KMS-11 (cell line): ENCODE results near the gene KLF11.

Source experiments
- H2AFZ ChIP-seq: fragments of 200-600 bp; sonication (generic); 2 replicates; pipeline ENCODE4 v1.6.1; 2016; ENCODE audit warnings: antibody characterized with exemption, mixed run types, low read depth
- H3K27ac ChIP-seq: fragments of 200-600 bp; sonication (generic); 2 replicates; pipeline ENCODE4 v1.6.1; 2016; ENCODE audit warnings: mild to moderate bottlenecking, mixed run types
- H3K27me3 ChIP-seq: fragments of 200-600 bp; sonication (generic); 2 replicates; pipeline ENCODE4 v1.6.1; 2017; ENCODE audit warnings: mild to moderate bottlenecking, low read depth, mixed run types, moderate library complexity; ENCODE audit not compliant: insufficient read depth
- H3K36me3 ChIP-seq: fragments of 200-600 bp; sonication (generic); 2 replicates; pipeline ENCODE4 v1.6.1; 2017; ENCODE audit warnings: mild to moderate bottlenecking, mixed run types; ENCODE audit not compliant: insufficient read depth
- H3K4me1 ChIP-seq: fragments of 200-600 bp; sonication (generic); 2 replicates; pipeline ENCODE4 v1.6.1; 2016; ENCODE audit warnings: mild to moderate bottlenecking, low read depth, mixed run types; ENCODE audit not compliant: poor library complexity, severe bottlenecking
- H3K4me2 ChIP-seq: fragments of 200-600 bp; sonication (generic); 2 replicates; pipeline ENCODE4 v1.7.0; 2016; ENCODE audit warnings: mild to moderate bottlenecking, mixed run types
- H3K4me3 ChIP-seq: fragments of 200-600 bp; sonication (generic); IDR thresholded peaks from 2 replicates; pipeline ENCODE4 v1.6.1; 2017; ENCODE audit warnings: low read depth, low read length, mixed read lengths; ENCODE audit not compliant: insufficient read depth
- H3K79me2 ChIP-seq: fragments of 200-600 bp; sonication (generic); 2 replicates; pipeline ENCODE4 v1.6.1; 2016; ENCODE audit warnings: low read depth, mixed run types; ENCODE audit not compliant: insufficient read depth
- H3K9ac ChIP-seq: fragments of 200-600 bp; sonication (generic); 2 replicates; pipeline ENCODE4 v1.6.1; 2016; ENCODE audit warnings: mild to moderate bottlenecking, mixed run types
- H4K20me1 ChIP-seq: fragments of 200-600 bp; sonication (generic); 2 replicates; pipeline ENCODE4 v1.6.1; 2016; ENCODE audit warnings: mild to moderate bottlenecking, mixed run types; ENCODE audit not compliant: insufficient read depth
- TF ChIP-seq, protein P1 (sequence below): fragments of 200-600 bp; sonication (generic); conservative IDR thresholded peaks from 2 replicates; pipeline ENCODE4 v1.6.1; 2017; ENCODE audit warnings: low read depth, mild to moderate bottlenecking, antibody characterized with exemption, low read length, moderate library complexity, mixed read lengths

KLF11 gene

DNA sequence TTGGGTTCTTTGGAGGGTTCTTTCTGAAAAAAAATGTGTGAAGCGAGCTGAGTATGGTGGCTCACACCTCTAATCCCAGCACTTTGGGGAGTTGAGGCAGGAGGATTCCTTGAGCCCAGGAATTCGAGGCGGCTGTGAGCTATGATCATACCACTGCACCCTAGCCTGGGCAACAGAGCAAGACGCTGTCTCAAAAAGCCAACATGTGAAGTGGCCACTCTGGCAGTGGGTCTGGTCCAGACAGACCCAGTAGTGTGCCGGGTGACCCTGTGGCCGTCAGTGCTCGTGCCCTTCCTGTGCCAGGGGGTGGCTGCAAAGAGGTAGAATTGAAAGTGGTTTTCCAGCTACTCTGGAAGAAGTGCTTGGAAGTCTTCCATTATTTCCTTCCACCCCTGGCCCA is 11.6 kb downstream of the KLF11 start:
- Histone ChIP-seq H3K4me2 (no peak overlapping the region), H3K79me2 (0 out of 2 replicates have a peak, but pooled peaks cover 5% of the 10 kb centered on the region), H3K9ac (no peak overlapping the region), H4K20me1 (no peaks in the 10 kb centered on the region), H3K36me3 (no peaks in the 10 kb centered on the region; the same call in 1 of the 2 replicates), H3K27ac (no peak overlapping the region), H2AFZ (no peak overlapping the region), H3K4me1 (no peaks in the 10 kb centered on the region), H3K27me3 (no peaks in the 10 kb centered on the region), H3K4me3 (no peak overlapping the region)
- TF ChIP-seq, protein P1, sequence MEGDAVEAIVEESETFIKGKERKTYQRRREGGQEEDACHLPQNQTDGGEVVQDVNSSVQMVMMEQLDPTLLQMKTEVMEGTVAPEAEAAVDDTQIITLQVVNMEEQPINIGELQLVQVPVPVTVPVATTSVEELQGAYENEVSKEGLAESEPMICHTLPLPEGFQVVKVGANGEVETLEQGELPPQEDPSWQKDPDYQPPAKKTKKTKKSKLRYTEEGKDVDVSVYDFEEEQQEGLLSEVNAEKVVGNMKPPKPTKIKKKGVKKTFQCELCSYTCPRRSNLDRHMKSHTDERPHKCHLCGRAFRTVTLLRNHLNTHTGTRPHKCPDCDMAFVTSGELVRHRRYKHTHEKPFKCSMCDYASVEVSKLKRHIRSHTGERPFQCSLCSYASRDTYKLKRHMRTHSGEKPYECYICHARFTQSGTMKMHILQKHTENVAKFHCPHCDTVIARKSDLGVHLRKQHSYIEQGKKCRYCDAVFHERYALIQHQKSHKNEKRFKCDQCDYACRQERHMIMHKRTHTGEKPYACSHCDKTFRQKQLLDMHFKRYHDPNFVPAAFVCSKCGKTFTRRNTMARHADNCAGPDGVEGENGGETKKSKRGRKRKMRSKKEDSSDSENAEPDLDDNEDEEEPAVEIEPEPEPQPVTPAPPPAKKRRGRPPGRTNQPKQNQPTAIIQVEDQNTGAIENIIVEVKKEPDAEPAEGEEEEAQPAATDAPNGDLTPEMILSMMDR, result no peak

DNA sequence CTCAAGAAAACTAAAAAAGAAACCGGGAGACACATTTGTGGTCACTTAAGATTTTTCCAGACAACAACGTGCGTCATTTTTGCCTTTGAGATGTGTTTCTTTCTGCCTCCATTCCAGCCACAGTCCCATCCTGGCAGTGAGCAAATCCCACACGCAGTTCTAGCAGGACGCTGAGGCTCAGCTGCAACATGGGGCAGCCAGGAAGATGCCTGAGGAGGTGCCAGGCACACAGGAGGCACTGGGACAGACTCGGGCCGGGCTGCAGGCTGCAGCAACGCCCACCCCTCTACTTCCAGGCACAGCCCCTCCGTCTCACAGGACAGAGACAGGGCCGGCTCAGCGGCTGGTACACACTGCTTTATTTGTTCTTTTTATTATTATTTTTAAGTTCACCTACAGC is 13.1 kb downstream of the KLF11 start:
- no peak overlapping the region for H3K9ac ChIP-seq
- TF ChIP-seq, protein P1, result no peak
- no peaks in the 10 kb centered on the region for H3K36me3 ChIP-seq
- H3K27ac ChIP-seq, result no peak overlapping the region
- no peaks in the 10 kb centered on the region for H3K27me3 ChIP-seq
- H2AFZ ChIP-seq, result no peak overlapping the region
- H3K79me2 ChIP-seq, result 0 out of 2 replicates have a peak, but pooled peaks cover under 1% of the 10 kb centered on the region
- no peak overlapping the region for H3K4me3 ChIP-seq
- no peaks in the 10 kb centered on the region for H3K4me1 ChIP-seq
- H3K4me2 ChIP-seq, result no peak overlapping the region
- no peaks in the 10 kb centered on the region for H4K20me1 ChIP-seq

DNA sequence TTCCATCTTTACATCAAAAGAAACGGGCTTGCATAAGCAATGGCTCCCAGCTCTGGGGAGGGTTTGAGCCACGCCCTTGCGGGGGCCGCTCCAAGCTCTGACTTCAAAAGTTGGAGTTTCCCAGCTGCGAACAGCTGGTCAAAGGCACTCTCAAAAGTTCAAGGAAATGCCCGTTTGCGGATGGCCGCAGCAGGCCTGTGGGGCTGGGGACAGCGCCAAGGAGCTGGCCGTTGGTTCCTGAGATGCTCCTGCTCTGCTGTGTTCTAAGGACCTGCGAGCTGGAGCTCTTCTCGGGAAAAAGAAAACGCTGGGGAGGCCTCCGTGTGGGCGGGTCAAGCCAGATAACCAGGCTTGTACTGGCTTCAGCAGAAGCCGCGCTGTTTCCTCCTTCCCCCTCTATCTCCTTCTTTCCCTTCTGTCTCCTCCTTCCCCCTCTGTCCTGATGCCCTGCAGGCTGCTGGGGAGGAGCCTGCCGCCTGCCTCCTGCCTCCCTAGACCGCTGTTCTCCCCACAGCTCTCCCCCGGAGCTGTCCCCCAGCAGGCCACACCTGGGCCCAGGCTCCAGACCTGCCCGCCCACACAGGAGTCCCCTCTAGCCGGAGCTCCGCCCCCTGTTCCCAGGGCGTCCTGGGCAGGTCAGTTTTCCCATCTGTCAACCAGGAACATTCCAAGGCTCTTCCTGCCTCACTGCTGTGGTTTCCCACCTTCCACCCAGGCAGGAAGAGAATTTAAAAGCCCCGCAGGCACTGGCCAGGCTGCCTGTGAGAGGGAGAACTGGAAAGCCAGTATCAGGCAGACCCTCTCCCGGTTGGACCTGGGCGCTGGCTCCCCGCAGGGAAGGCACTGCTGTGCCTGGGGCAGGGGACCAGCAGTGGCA is 14.1 kb downstream of the KLF11 start:
- Histone ChIP-seq H3K4me3 (no peak overlapping the region), H2AFZ (no peak overlapping the region), H3K4me2 (no peak overlapping the region), H3K36me3 (no peaks in the 10 kb centered on the region), H3K79me2 (no peaks in the 10 kb centered on the region), H3K9ac (no peak overlapping the region), H3K27ac (no peak overlapping the region), H3K27me3 (no peaks in the 10 kb centered on the region), H3K4me1 (no peaks in the 10 kb centered on the region), H4K20me1 (no peaks in the 10 kb centered on the region)
- TF ChIP-seq, protein P1, result no peak

DNA sequence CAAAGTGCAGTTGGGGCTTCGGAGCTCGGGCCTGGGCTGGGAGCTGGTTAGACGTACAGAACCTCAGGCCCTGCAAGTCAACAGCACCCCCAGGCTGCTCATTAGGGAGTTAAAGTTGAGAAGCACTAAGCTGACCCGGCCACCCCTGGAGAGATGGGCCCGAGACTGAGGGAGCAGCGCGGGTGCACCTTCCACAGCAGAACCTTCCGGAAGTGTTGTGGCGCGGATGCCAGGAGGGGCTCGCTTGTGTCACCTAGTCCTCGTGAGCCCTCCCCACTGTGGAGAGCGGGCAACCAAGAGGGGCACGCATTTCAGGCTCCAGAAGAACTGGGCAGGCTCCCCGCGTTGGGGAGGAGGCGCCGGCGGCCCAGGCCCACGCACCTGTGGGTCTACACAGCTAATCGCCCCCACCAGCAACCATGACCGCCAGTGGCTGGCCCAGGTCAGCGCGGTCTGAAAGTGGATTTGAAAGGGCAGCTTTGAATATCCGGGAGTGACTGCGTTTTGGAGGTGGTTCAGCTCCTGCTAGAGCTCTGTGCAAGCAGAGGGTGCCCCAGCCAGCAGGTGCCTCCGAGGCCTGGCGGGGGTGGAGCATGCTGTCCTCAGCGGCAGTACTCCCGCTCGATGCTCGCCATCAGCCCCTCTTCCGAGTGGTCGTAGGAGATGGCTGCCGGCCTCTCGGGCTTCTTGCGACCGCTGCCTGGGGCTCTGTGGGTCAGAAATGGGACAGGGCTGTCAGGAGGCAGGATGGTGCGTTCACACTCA is 15.1 kb downstream of the KLF11 start:
- Histone ChIP-seq H3K27ac (no peak overlapping the region), H3K79me2 (no peaks in the 10 kb centered on the region), H3K4me1 (no peaks in the 10 kb centered on the region), H3K36me3 (no peaks in the 10 kb centered on the region), H3K4me2 (no peak overlapping the region), H3K9ac (no peak overlapping the region), H4K20me1 (no peaks in the 10 kb centered on the region), H2AFZ (no peak overlapping the region), H3K4me3 (no peak overlapping the region), H3K27me3 (no peaks in the 10 kb centered on the region)
- TF ChIP-seq, protein P1, result no peak
